HG02588 (cell line): Measurements from ENCODE around the gene CASZ1.

Experiments used
- ATAC-seq: cut with Tn5 transposase; IDR thresholded peaks from one replicate; pipeline ENCODE4 v1.9.1; 2021; ENCODE audit warnings: mild to moderate bottlenecking, moderate library complexity; ENCODE audit not compliant: unreplicated experiment

Gene CASZ1

GRCh38 chr1:10615932-10616671, 180.3 kb downstream of the CASZ1 start:
- no peak for ATAC-seq

- no peak for ATAC-seq
These were observed 181.1 kb downstream of the CASZ1 start for GRCh38 chr1:10615332-10615731.

DNA sequence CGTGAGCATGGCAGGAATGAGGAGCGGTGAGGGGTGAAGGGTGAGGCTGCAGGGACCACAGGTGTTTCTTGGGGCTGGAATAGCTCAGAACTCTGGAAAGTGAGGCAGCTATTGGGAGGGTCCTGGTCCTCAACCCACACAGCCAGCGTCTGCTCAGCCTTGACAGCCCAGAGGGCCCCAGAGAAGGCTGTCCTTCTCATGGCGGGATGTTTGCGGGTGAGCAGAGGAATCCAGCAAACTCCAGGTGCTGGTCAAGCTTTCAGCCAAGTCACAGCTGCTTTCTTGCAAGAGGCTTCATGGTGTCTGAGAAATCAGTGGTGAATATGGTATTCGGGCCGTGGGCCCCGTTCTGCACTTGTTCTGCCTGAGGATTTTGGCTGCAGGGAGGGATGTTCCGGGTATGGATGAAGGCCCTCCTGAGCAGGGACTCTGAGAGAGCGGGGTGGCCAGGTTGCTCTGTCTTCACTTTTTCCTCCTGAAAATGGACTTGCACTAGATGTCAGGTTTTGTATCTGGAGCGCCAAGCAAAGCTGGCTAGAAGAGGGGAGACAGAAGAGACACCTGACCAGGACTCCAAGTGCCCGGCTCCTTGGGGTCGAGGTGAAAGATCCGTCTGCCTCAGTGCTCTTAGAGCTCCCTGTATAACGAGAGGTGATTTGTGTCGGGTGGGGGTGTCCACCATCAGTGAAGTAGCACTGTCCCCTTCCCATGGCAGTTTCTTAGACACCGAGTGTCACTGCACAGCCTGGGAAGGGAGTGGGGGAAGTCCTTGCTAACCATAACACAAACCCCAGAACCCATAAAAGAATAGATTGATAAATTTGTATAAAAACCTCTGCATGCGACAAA, 181.8 kb downstream of the CASZ1 start:
- no peak for ATAC-seq

- no peak for ATAC-seq
These were observed 182.6 kb downstream of the CASZ1 start for GRCh38 chr1:10613861-10614260.

DNA sequence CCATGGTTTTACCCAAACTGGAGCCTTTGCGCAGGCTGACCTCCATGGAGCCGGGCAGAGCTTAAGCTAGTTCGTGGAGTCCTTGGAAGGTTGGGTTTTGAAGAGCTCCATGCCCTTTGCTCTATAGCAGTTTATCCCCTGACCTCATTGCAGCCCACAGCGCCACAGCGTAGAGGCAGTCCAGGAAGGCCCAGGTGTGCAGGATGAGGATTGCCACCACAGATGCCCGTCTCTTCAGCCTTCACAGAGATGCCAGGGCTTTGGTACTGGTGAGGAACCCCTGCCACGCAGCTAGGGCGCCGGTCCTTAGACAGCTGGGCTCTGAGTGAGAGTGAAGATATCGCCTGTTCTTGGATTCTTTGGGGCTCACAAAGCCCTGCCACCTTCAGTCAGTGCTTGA, 183.1 kb downstream of the CASZ1 start:
- ATAC-seq: no peak

- ATAC-seq: no peak
These were observed 183.8 kb downstream of the CASZ1 start for GRCh38 chr1:10612436-10613160.

GRCh38 chr1:10610901-10611600, 185.4 kb downstream of the CASZ1 start:
- ATAC-seq: no peak

GRCh38 chr1:10608690-10609089, 187.8 kb downstream of the CASZ1 start:
- ATAC-seq: no peak

DNA sequence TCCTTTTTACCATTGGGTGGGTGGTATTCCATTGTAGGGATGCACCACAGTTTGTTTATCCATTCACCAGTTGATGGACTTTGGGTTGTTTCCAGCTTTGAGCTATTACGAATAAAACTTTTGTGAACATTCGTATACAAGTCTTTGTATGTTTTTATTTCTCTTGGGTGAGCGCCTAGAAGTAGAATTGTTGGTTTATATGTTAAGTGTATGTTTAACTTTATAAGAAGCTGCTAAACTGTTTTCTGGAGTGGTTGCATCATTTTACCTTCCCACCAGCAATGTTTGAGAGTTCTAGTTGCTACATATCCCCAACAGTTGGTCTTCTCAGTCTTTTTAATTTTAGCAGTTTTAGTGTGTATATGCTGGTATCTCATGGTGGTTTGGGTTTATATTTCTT, 189.2 kb downstream of the CASZ1 start:
- no peak for ATAC-seq

DNA sequence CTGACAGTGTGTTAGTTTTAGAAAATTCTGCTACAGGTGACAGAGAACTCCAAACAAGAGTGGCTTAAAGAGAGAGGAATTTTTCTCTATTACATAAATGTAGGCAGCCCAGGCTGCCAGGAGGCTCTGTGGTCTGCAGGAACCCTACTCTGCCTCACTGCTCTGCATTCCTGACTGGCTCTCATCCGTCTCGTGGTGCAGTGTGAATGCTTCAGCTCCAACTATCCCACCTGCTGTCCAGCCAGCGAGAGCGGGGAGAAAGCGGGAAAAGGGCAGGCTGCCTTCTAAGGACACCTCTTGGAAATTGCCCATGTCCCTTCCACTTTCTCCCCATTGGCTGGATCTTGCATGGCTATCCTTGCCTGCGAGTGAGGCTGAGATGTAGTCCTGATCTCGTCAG, 190.4 kb downstream of the CASZ1 start:
- ATAC-seq: no peak

DNA sequence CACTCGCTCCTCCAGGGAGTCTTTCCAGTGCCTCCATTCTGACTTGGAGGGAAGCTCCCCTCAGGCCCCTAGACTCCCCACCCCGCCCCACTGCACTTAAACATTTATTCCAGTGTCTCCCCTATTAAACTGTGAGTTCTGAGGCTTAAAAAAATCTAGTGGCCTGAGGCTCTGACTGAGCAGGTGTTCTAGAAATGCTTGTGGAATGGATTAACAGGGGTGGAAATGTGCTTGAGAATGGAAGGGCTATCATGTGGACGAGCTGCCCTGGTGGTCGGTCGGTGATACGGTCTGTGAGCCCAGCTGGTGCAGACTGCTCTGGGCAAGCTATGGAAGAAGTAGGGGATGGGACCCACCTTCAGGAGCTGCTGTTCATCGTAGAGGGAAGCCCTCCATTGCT, 191.5 kb downstream of the CASZ1 start:
- ATAC-seq: no peak

DNA sequence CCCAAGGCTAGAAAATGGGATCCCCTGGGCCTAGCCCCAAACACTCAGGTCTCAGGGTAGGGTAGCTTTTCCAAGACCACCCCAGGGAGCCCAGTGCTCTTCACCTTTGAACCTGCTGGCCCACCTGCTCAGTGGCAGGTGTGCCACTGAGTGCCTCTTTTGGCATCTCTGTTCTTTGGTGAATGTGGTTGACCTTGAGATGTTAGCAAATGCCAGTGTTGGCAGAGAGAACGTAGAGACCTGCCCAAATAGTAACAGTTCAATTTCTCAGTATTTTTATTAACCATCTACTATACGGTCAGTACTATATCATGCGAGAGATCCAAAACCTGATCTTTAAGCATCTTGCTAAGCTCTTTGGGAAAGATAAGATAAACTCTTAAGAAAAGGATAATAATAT, 193.5 kb downstream of the CASZ1 start:
- ATAC-seq: no peak

GRCh38 chr1:10601342-10602070, 194.9 kb downstream of the CASZ1 start:
- ATAC-seq: no peak

GRCh38 chr1:10599194-10599861, 197.1 kb downstream of the CASZ1 start:
- ATAC-seq: no peak

- ATAC-seq: no peak
These were observed 198.1 kb downstream of the CASZ1 start for GRCh38 chr1:10598389-10598702.

DNA sequence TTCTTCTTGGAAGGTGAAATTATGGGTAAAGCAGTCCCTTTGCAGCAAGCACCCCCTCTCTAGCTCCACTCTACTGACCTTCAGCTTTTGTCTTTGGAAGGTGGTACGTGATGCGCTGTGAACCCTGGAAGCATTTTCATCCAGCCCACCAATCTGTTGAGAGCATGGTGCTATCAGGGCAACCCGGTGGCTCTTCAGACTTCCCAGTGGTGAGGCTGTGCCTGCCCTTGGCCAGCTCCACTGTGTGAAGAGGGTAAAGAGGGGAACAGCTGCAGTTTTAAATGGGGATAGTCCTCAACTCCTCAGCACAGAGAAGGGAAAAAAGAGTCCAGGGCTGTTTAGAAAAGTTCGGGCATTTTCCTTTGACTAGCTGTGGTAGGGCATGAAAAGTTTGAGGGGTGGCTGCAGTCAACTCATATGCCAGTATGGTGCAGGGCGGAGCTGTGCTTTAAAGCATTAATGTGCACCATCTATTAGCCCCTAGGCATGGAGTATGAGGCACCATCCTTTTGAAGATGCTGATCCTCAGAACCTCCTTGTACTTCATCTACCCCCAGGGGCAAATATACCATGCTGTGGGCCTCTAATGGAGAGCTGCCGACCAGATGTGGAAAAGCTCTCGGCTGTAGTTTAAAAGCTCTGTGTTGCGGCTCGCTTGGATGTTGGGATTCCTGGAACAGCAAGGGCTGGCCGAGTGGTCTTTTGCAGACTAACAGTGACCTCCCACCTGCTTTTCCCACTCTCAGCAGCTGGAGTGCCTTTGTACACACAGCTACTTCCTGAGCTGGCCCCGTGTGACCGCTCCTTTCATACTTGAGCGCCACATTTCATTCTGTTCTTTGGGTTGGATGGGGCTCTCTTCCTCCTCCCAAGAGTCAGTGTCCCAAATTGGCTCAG, 198.7 kb downstream of the CASZ1 start:
- no peak for ATAC-seq

GRCh38 chr1:10596780-10597179, 199.7 kb downstream of the CASZ1 start:
- ATAC-seq: no peak

GRCh38 chr1:10594595-10595223, 201.7 kb downstream of the CASZ1 start:
- no peak for ATAC-seq

DNA sequence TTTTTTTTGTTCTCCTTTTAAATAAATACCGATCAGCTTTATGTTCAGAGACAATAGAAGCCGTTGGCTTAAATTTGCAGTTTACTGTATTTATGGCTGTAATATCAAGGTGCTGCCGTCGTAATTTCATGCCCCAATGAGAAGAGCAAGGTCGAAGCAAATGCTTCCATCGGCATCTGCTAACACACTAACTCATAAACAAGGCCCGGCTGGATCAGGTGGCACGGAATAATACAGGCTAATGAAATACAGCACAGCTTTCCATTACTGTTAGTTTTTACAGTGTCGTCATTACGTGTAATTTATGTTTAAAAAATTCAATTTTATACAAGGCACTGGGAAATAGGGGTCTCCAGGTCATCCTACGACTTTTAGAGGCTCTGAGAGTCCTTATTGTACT, 202.7 kb downstream of the CASZ1 start:
- no peak for ATAC-seq
